Measurements from ENCODE around the gene ZNHIT2. TPM values are rescaled to one million over a fixed set of nuclear protein-coding genes. Genes with fewer than 3 reads are reported as not detected.
A peak's percentile ranks its signal among the peaks of the same experiment; 100 is the strongest.
"Not testable (repeated sequence)": the region's sequence is repeated elsewhere in the genome, so short reads cannot be mapped to it uniquely, and the experiment has no call there.

The ZNHIT2 gene
- polyA plus RNA-seq, 3 donors from 2014 or later, result 15.5 to 25.8 (median 23.9) TPM

DNA sequence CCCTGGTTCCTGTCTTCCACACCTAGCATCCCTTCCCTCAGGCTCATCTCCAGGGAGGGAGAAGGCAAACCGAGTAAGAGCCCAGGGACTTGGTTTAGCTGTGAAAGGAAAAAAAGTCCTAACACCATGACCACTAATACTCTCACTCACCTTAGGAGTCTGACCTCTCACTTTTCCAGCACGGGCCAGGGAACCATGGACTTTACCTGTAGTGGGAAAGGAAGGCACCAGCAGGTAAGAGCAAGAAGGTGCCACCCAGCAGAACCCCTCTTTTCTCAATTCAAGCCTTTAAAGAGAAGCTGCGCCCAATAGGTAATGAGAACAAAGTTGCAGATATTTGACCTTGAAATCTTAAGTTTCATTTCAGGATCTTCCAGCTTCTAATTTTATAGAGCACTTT is 3.3 kb upstream of the ZNHIT2 start:
- peaks cover 40 to 59% of the 10 kb centered on the region in 2 donors for H3K4me1 Mint-ChIP-seq
- H3K27ac Mint-ChIP-seq, result peak overlapping the region; percentile 98 to 100 (median 100)
- H3K27me3 Mint-ChIP-seq (ENCODE audit: low read depth in 3 of 3), result peaks cover 13 to 21% (median 17%) of the 10 kb centered on the region in 3 donors
- H3K36me3 Mint-ChIP-seq, result peaks cover 3 to 17% (median 9%) of the 10 kb centered on the region in 3 donors
- DNase-seq, result no peak
- no peaks in the 10 kb centered on the region for H3K9me3 Mint-ChIP-seq
- H3K4me3 Mint-ChIP-seq, result peak overlapping the region; percentile 98 to 100 (median 100)

GRCh38 chr11:65119670-65119995 is 2.1 kb upstream of the ZNHIT2 start:
- Mint-ChIP-seq H3K27me3 (ENCODE audit: low read depth in 3 of 3) (peaks cover 13 to 21% (median 17%) of the 10 kb centered on the region in 3 donors), H3K27ac (peak overlapping the region; percentile 68 to 99 (median 80)), H3K4me1 (peaks cover 46 to 59% of the 10 kb centered on the region in 2 donors), H3K4me3 (peak overlapping the region; percentile 9 to 100 (median 29)), H3K9me3 (no peaks in the 10 kb centered on the region), H3K36me3 (peaks cover 3 to 17% (median 9%) of the 10 kb centered on the region in 3 donors)
- no peak for DNase-seq

- Mint-ChIP-seq H3K4me1 (peaks cover 47 to 56% of the 10 kb centered on the region in 2 donors), H3K27ac (peak overlapping the region; percentile 91 to 99 (median 95)), H3K27me3 (ENCODE audit: low read depth in 3 of 3) (peaks cover 11 to 21% (median 17%) of the 10 kb centered on the region in 3 donors), H3K36me3 (peaks cover 3 to 17% (median 9%) of the 10 kb centered on the region in 3 donors), H3K4me3 (peak overlapping the region in 2 of 5 donors; percentile 9 to 100)
- H3K9me3 Mint-ChIP-seq, DNase-seq: not testable (repeated sequence)
Observed at GRCh38 chr11:65118891-65119669, 1.6 kb upstream of the ZNHIT2 start.

DNA sequence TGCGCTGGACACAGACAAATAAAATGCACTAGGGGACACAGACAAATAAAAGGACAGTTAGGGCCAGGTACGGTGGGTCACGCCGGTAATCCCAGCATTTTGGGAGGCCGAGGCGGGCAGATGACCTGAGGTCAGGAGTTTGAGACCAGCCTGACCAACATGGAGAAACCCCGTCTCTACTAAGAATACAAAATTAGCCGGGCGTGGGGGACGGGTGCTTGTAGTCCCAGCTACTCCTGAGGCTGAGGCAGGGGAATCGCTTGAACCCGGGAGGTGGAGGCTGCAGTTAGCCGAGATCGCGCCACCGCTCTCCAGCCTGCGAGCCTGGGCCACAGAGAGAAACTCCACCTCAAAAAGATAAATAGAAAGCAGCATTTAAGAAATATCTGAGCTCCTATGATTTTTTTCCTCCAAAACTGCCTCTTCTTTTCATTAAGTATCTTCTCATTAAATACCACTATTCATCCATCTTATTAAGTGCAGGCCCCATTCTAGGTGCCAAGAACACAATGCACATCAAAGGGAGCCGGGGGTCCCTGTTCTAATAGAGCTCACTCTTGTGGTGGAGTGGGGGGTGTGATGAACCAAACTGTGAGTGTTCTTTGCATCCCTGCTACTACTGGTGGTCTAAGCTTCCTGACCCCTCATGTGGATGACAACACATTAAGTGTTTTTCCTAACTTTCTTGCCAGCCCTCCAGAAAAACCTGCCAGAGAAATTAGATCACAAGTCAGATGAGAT is 766 bp upstream of the ZNHIT2 start:
- H3K27ac Mint-ChIP-seq, result peak overlapping the region; percentile 87 to 99 (median 95)
- no peaks in the 10 kb centered on the region for H3K9me3 Mint-ChIP-seq
- no peak for DNase-seq
- peak overlapping the region; percentile 86 to 90 (median 88) for H3K4me3 Mint-ChIP-seq
- peaks cover 11 to 22% (median 17%) of the 10 kb centered on the region in 3 donors for H3K27me3 Mint-ChIP-seq (ENCODE audit: low read depth in 3 of 3)
- peaks cover 3 to 17% (median 9%) of the 10 kb centered on the region in 3 donors for H3K36me3 Mint-ChIP-seq
- peaks cover 52 to 61% of the 10 kb centered on the region in 2 donors for H3K4me1 Mint-ChIP-seq

DNA sequence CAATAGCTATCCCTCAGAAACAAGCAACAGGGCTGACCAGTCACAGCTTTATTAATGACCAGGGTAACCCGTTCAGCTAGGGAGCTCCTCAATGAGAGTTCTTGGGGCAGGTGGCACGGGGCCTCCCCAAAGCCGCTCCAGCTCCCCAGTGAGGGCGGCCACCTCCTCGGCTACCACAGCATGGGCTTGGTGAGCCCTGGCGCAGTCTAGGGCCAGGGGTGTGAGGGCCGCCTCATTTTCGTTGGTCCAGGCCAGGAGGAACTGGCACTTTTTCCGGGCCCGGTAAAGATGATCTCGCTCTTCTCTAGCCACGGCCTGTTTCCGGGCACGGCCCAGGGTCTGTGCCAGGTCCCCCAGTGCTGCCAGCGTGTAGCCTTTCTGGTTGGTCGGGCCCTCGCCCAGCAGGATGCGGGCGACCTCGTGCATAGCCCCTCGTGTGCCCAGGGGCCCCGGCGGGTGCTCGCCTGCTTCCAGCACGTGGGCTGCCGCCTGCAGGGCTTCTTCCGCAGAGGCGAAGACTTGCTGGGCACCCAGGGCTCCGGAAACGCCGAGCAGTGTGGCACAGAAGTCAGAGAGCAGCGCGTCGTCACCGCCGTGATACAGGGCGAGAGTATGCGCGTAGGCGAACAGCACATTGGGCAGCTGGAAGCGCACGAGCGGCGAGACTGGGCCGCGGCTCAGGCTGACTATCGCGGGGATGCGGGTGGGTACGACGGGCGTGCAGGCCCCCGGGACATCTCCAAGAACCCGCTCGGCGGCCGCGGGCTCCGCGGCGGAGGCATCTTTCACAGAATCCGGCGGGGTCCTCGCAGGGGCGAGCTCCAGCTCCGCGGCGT is 913 bp downstream of the ZNHIT2 start:
- Mint-ChIP-seq H3K4me1 (peaks cover 47 to 53% of the 10 kb centered on the region in 2 donors), H3K36me3 (peaks cover 3 to 13% (median 9%) of the 10 kb centered on the region in 3 donors), H3K27ac (peak overlapping the region; percentile 77 to 93 (median 88)), H3K9me3 (no peaks in the 10 kb centered on the region), H3K4me3 (peak overlapping the region; percentile 84 to 90 (median 88)), H3K27me3 (ENCODE audit: low read depth in 3 of 3) (peaks cover 13 to 18% (median 15%) of the 10 kb centered on the region in 3 donors)
- DNase-seq, result peak; percentile 46 to 68 (median 59)

GRCh38 chr11:65115361-65116082 is 2.0 kb downstream of the ZNHIT2 start:
- peaks cover 50 to 53% of the 10 kb centered on the region in 2 donors for H3K4me1 Mint-ChIP-seq
- H3K27me3 Mint-ChIP-seq (ENCODE audit: low read depth in 3 of 3), result peaks cover 10 to 24% (median 15%) of the 10 kb centered on the region in 3 donors
- H3K4me3 Mint-ChIP-seq, result peak overlapping the region; percentile 13 to 90 (median 23)
- peak overlapping the region in 3 of 6 donors; percentile 27 to 86 (median 40) for H3K27ac Mint-ChIP-seq
- H3K9me3 Mint-ChIP-seq, result no peaks in the 10 kb centered on the region
- H3K36me3 Mint-ChIP-seq, result peaks cover 3 to 13% (median 8%) of the 10 kb centered on the region in 3 donors
- no peak for DNase-seq

- Mint-ChIP-seq H3K36me3 (peaks cover 3 to 13% (median 3%) of the 10 kb centered on the region in 3 donors), H3K9me3 (no peaks in the 10 kb centered on the region), H3K27ac (peak overlapping the region in 3 of 6 donors; percentile 9 to 42 (median 17)), H3K4me3 (peak overlapping the region in 2 of 5 donors; percentile 25 to 88), H3K4me1 (peaks cover 51 to 55% of the 10 kb centered on the region in 2 donors), H3K27me3 (ENCODE audit: low read depth in 3 of 3) (peaks cover 10 to 27% (median 20%) of the 10 kb centered on the region in 3 donors)
- no peak for DNase-seq
Observed at GRCh38 chr11:65114538-65115171, 2.8 kb downstream of the ZNHIT2 start.

DNA sequence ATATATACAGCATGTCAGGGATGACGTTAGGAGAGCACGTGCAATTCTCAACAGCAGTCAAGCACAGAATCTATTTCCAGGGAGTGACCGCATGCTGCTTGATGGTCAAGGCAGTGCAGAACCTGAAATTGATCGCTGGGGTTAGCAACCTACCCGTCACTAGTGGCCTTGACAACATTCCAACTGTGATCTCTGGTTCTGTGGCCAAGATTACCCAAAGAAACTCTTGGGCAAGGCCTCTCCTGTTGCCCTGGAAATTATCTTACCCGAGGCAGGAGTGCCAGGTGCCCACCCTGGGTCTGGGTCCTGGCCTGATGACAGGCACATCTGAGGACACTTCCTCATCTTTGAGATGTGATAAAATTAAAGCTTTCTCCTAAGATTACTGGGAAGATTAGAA is 3.7 kb downstream of the ZNHIT2 start:
- Mint-ChIP-seq H3K27me3 (ENCODE audit: low read depth in 3 of 3) (peaks cover 10 to 26% (median 20%) of the 10 kb centered on the region in 3 donors), H3K4me1 (peaks cover 48 to 55% of the 10 kb centered on the region in 2 donors), H3K4me3 (peak overlapping the region; percentile 86 to 88 (median 86))

DNA sequence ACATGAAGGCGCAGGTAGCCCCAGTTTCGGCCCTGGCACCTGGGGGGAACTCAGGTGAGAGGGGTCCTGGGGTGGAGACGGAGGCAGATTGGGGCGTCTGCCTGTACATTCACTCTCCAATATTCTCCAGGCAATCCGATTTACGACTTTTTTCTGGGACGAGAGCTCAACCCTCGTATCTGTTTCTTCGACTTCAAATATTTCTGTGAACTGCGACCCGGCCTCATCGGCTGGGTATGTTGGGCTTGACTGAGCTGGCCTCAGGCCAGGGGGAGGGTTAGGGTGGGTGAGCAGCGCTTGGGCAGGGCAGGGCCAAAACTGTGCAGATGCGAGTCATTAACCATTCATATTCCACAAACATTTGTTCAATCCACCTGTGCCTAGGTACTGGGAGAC is 4.1 kb downstream of the ZNHIT2 start:
- Mint-ChIP-seq H3K36me3 (peaks cover 3 to 7% (median 3%) of the 10 kb centered on the region in 3 donors), H3K27ac (peak overlapping the region; percentile 39 to 83 (median 68)), H3K9me3 (no peaks in the 10 kb centered on the region), H3K4me1 (peaks cover 44 to 54% of the 10 kb centered on the region in 2 donors), H3K4me3 (peak overlapping the region; percentile 86 to 88 (median 86)), H3K27me3 (ENCODE audit: low read depth in 3 of 3) (peaks cover 10 to 22% (median 20%) of the 10 kb centered on the region in 3 donors)
- no peak for DNase-seq

More for the DNA sequence above, 3.7 kb downstream of the ZNHIT2 start:
- Mint-ChIP-seq H3K36me3 (peaks cover 3 to 12% (median 3%) of the 10 kb centered on the region in 3 donors), H3K27ac (peak overlapping the region in 5 of 6 donors; percentile 42 to 83 (median 73)), H3K9me3 (no peaks in the 10 kb centered on the region)
- no peak for DNase-seq

- H3K36me3 Mint-ChIP-seq, result peaks cover under 1 to 4% (median under 1%) of the 10 kb centered on the region in 3 donors
- peaks cover 39 to 52% of the 10 kb centered on the region in 2 donors for H3K4me1 Mint-ChIP-seq
- peak; percentile 69 to 77 (median 73) for DNase-seq
- H3K27me3 Mint-ChIP-seq (ENCODE audit: low read depth in 3 of 3), result peaks cover 10 to 21% (median 16%) of the 10 kb centered on the region in 3 donors
- H3K27ac Mint-ChIP-seq, result peak overlapping the region; percentile 39 to 83 (median 67)
- H3K4me3 Mint-ChIP-seq, result peak overlapping the region; percentile 86 to 88 (median 86)
- H3K9me3 Mint-ChIP-seq, result no peaks in the 10 kb centered on the region
Observed at GRCh38 chr11:65112546-65113360, 4.7 kb downstream of the ZNHIT2 start.

- Mint-ChIP-seq H3K27me3 (ENCODE audit: low read depth in 3 of 3) (peaks cover 7 to 15% (median 11%) of the 10 kb centered on the region in 3 donors), H3K4me3 (peak within 1 kb of the TSS; percentile 86 to 88 (median 86)), H3K36me3 (peaks cover 0 to 3% (median 0%) of the 10 kb centered on the region in 3 donors), H3K4me1 (peaks cover 34 to 47% of the 10 kb centered on the region in 2 donors), H3K9me3 (no peaks in the 10 kb centered on the region), H3K27ac (peak within 1 kb of the TSS; percentile 59 to 89 (median 82))
- peak; percentile 90 to 93 (median 91) for DNase-seq
Observed at GRCh38 chr11:65111744-65112545, 5.6 kb downstream of the ZNHIT2 start, which contains the start of gene TM7SF2. TM7SF2 (plus strand) TSS chr11:65111872; CDS start chr11:65112016, 144 bp downstream.

Data from immature natural killer cell (primary cell).